Testis (tissue), 2 donors: ENCODE results near the gene NKAIN4.

Experiments
- CTCF ChIP-seq, 3 experiments: fragments of 450-650 bp in 2 of 3; fragments of 200-600 bp in 1 of 3; sonication (generic) in 1 of 3; IDR thresholded peaks; one replicate each; pipeline ENCODE4 v1.5.1; 2016 to 2019; ENCODE audit warnings: antibody characterized with exemption in 3 of 3, mild to moderate bottlenecking in 2 of 3, moderate library complexity in 1 of 3
- POLR2A ChIP-seq: fragments of 450-650 bp; IDR thresholded peaks from one replicate; pipeline ENCODE4 v1.6.1; 2017; ENCODE audit warnings: antibody characterized with exemption, mild to moderate bottlenecking, moderate library complexity

- TF ChIP-seq CTCF (IDR thresholded peaks at IDR 0.05), result no peak
- TF ChIP-seq POLR2A, result no peak
Measured at GRCh38 chr20:63214514-63214913, 39.7 kb downstream of the NKAIN4 start.
